HFF-Myc (cell line): ENCODE measurements around the gene GSDMA.

Source experiments
- DNase-seq: peaks from one replicate; pipeline ENCODE4 v3.0.0-alpha.2; 2011; ENCODE audit warnings: low read depth; ENCODE audit errors: extremely low read depth
- H3K4me3 ChIP-seq: replicated peaks from 2 replicates; pipeline ENCODE4 v1.5.1; 2011; ENCODE audit warnings: low read depth, mild to moderate bottlenecking, control low read depth, low read length
- TF ChIP-seq, protein P1 (sequence below): IDR thresholded peaks from 2 replicates; pipeline ENCODE4 v1.5.1; 2012; ENCODE audit warnings: mild to moderate bottlenecking, low read depth, low read length, control low read depth; ENCODE audit errors: missing control alignments

GSDMA gene

GRCh38 chr17:39962642-39963220 is at the start of gene GSDMA:
Gene GSDMA, plus strand, starts transcription at chr17:39963004. Its CDS starts 2,684 bp downstream, at chr17:39965688.
- H3K4me3 ChIP-seq: no peak within 1 kb of the TSS
- TF ChIP-seq, protein P1, sequence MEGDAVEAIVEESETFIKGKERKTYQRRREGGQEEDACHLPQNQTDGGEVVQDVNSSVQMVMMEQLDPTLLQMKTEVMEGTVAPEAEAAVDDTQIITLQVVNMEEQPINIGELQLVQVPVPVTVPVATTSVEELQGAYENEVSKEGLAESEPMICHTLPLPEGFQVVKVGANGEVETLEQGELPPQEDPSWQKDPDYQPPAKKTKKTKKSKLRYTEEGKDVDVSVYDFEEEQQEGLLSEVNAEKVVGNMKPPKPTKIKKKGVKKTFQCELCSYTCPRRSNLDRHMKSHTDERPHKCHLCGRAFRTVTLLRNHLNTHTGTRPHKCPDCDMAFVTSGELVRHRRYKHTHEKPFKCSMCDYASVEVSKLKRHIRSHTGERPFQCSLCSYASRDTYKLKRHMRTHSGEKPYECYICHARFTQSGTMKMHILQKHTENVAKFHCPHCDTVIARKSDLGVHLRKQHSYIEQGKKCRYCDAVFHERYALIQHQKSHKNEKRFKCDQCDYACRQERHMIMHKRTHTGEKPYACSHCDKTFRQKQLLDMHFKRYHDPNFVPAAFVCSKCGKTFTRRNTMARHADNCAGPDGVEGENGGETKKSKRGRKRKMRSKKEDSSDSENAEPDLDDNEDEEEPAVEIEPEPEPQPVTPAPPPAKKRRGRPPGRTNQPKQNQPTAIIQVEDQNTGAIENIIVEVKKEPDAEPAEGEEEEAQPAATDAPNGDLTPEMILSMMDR: no peak
- no peak for DNase-seq

GRCh38 chr17:39913989-39914388 is 48.8 kb upstream of the GSDMA start:
- TF ChIP-seq, protein P1: no peak
- no peak overlapping the region for H3K4me3 ChIP-seq
- DNase-seq: no peak

GRCh38 chr17:39915559-39915958 is 47.2 kb upstream of the GSDMA start:
- no peak for DNase-seq
- no peak overlapping the region for H3K4me3 ChIP-seq
- TF ChIP-seq, protein P1: no peak

DNA sequence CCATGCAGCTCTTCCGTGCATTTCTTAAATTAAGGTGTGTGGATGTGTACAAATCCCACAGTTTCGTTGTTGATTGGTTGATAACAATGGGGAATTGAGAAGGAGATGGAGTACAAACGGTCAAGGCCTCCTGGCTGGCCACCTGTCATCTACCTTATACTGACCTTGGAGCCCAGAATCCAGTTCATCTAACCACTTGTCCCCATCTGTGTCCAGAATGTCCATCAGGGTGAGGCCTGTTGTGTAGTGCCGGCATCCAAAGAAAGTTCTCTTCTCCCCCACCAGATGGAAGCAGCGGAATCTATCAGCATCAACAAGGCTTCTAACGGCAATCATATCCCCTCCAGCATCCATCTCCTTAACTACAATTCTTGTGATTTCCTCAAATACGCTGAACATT is 45.9 kb upstream of the GSDMA start:
- H3K4me3 ChIP-seq: no peak overlapping the region
- TF ChIP-seq, protein P1: peak; percentile 18
- DNase-seq: no peak

DNA sequence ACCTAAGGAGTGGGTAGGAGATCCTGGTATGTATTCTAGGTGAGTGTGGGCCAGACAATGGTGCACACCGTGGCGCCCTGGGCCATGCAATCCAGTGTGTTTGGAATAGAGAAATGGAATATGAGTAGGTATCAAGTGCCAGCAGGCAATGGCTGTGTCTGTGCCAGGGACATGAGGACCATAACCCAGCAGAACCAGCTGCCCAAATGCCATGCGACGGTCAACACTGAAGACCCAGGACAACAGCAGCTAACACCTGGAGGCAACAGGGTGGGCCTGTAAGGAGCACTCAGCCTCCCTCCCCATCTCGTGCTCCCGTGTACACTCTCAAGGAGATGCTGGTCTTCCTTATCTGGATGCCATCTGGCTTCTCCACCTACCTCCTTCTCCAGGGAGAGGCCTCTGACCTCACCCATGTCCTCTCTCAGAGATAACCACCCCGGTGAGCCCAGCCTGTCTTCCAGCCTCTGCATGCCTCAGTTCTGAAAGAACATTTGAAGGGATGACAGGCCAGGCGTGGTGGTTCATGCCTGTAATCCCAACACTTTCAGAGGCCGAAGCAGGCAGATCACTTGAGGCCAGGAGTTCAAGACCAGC is 43.6 kb upstream of the GSDMA start:
- no peak for DNase-seq
- TF ChIP-seq, protein P1: no peak
- H3K4me3 ChIP-seq: no peak overlapping the region

DNA sequence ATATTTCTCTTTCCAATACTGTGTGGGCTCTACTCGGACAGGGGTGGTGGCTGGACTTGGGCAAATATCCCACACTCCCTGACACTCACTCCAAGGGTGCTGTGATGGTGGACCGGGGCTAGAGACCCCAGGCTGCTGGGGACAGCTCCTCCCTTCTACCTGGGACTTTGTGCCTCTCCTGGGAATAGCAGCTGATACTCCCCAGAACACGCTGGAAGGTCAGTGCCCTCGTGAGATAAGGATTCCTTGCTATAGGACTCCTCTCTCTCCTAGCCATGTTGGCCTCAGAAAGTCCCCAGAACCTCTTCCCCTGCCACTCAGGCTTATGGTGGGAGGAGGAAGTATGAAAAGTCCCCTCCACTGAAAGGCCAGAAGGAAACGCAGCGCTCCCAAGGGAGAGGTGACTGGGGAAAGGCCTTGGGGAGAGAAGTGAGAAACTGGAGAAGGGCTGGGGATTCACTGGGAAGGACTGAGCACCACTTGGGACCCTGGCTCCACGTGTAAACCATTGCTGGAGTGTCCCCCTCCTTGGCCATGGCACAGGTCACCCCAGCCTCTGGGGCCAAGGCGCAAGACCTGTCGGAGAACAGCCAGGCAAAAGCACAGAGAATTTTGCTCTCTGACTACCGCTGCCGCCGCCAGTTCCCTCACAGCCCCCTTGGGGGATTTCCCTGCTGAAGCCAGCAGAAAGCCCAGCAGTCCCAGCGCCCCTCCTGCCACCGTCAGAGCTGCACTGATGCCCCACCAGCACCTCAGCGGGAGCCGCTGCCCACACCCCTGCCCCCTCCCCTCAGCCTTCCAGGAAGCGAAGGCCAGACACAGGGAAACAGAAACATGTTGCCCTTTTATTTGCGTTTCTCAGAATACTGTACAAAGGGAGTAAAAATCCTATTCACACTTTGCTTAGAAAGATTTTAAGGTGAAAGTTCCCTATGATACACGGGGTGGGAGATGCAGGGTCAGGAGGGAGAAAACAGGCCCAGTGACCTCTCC is 42.3 kb upstream of the GSDMA start:
- TF ChIP-seq, protein P1: no peak
- no peak for DNase-seq
- H3K4me3 ChIP-seq: no peak overlapping the region
